Panc1 (cell line): ENCODE measurements around the gene CYP8B1. TPM values are rescaled to one million over a fixed set of nuclear protein-coding genes. Genes with fewer than 3 reads are reported as not detected.

ENCODE experiments used
- ATAC-seq: fragments of 200-7000 bp; cut with Tn5 transposase; 2 replicates; pipeline ENCODE4 v1.9.1; 2020; ENCODE audit warnings: mild to moderate bottlenecking, moderate library complexity
- BruUV-seq: library from RNA; stranded (reverse); fragments of 400-500 nt; replicated peaks from 2 replicates; lab custom pipeline; 2021; lab: Mats Ljungman, UMichigan
- CTCF ChIA-PET: fragments of 300-600 bp; sonication (Branson Sonifier 250); formaldehyde crosslinking; loops from one replicate; lab custom pipeline; 2022; ENCODE audit warnings: antibody characterized with exemption; lab: Charles Lee
- POLR2A ChIA-PET: fragments of 300-600 bp; sonication (Branson Sonifier 250); formaldehyde crosslinking; loops from one replicate; lab custom pipeline; 2022; ENCODE audit warnings: antibody characterized with exemption; lab: Charles Lee
- DNase-seq: peaks from one replicate; pipeline ENCODE4 v3.0.0-alpha.2; 2010; ENCODE audit warnings: low read depth, low spot score
- H3K27ac ChIP-seq: 2 replicates; pipeline ENCODE4 v1.5.1; 2011; ENCODE audit warnings: mild to moderate bottlenecking, low read length, inconsistent platforms
- H3K27me3 ChIP-seq: fragments of 200-500 bp; sonication (Bioruptor generic); 2 replicates; pipeline ENCODE4 v1.6.0; 2014; ENCODE audit warnings: low read length, inconsistent platforms; ENCODE audit not compliant: control insufficient read depth, insufficient read depth
- H3K36me3 ChIP-seq: fragments of 200-500 bp; sonication (Bioruptor generic); 2 replicates; pipeline ENCODE4 v1.5.1; 2014; ENCODE audit warnings: inconsistent platforms, mild to moderate bottlenecking, low read length, moderate library complexity; ENCODE audit not compliant: control insufficient read depth, insufficient read depth
- H3K4me1 ChIP-seq: 2 replicates; pipeline ENCODE4 v1.5.1; 2011; ENCODE audit warnings: inconsistent platforms, mild to moderate bottlenecking, low read length, moderate library complexity; ENCODE audit not compliant: control insufficient read depth, insufficient read depth
- H3K4me3 ChIP-seq, 2 experiments: 2 replicates each; pipeline ENCODE4 v1.5.1; 2011 to 2012; ENCODE audit warnings: low read depth in 2 of 2, low read length in 2 of 2, mild to moderate bottlenecking in 2 of 2, inconsistent platforms in 1 of 2, moderate library complexity in 1 of 2
- H3K9me3 ChIP-seq: fragments of 200-500 bp; sonication (Bioruptor generic); 2 replicates; pipeline ENCODE4 v1.5.1; 2014; ENCODE audit warnings: low read depth, mild to moderate bottlenecking, inconsistent platforms, low read length, moderate library complexity; ENCODE audit not compliant: control insufficient read depth, insufficient read depth
- CTCF ChIP-seq: fragments of 450-650 bp; IDR thresholded peaks from 2 replicates; pipeline ENCODE4 v1.5.1; 2017; ENCODE audit warnings: mild to moderate bottlenecking
- POLR2AphosphoS5 ChIP-seq: IDR thresholded peaks from 2 replicates; pipeline ENCODE4 v1.6.1; 2012; ENCODE audit warnings: mild to moderate bottlenecking, low read depth, low read length, moderate library complexity
- REST ChIP-seq, 2 experiments: IDR thresholded peaks; 2 replicates each; pipeline ENCODE4 v1.6.1; 2011 to 2012; ENCODE audit warnings: low read depth in 2 of 2, control low read depth in 1 of 2, low read length in 1 of 2, mild to moderate bottlenecking in 1 of 2, moderate library complexity in 1 of 2; ENCODE audit not compliant: insufficient read depth in 1 of 2
- SIN3A ChIP-seq: IDR thresholded peaks from 2 replicates; pipeline ENCODE4 v1.6.1; 2012; ENCODE audit warnings: low read depth, mild to moderate bottlenecking, low read length, moderate library complexity, borderline replicate concordance; ENCODE audit not compliant: insufficient read depth
- TCF7L2 ChIP-seq: IDR thresholded peaks from 2 replicates; pipeline ENCODE4 v1.6.1; 2011; ENCODE audit warnings: mild to moderate bottlenecking, low read depth, low read length, inconsistent platforms
- in situ Hi-C: cut with HindIII; loops from 2 replicates; pipeline ENCODE4 v1.10.0; 2016; ENCODE audit warnings: low sequenced_read_pairs, low pct_unique_long_range_greater_than_20kb
- intact Hi-C: fragments of 100-400 bp; cut with micrococcal nuclease; formaldehyde crosslinking; loops from one replicate; pipeline ENCODE4 v1.10.0; 2022; ENCODE audit not compliant: unreplicated experiment
- total RNA-seq: library from RNA; stranded (reverse); gene quantifications from one replicate; pipeline ENCODE4 v1.2.1, GENCODE V29; 2021; ENCODE audit not compliant: unreplicated experiment

The CYP8B1 gene
- total RNA-seq, 1 experiment from 2014 or later, result 0.08 TPM

- DNase-seq (no peak), ATAC-seq (no peak)
- no peak overlapping the region for H3K4me3 ChIP-seq
- TF ChIP-seq REST (IDR thresholded peaks at IDR 0.05; ENCODE audit: insufficient read depth in 1 of 2, low read depth in 2 of 2, low read length in 1 of 2) (no peak), POLR2AphosphoS5 (no peak), SIN3A (no peak), CTCF (no peak), TCF7L2 (no peak)
- intact Hi-C loops (no loop called here), in situ Hi-C loops (no loop called here)
- ChIA-PET CTCF (no interaction called here), POLR2A (no interaction called here)
- H3K4me1 ChIP-seq, result no peaks in the 10 kb centered on the region
- H3K27me3 ChIP-seq, result no peaks in the 10 kb centered on the region
- H3K27ac ChIP-seq, result no peak overlapping the region
- no peaks in the 10 kb centered on the region for H3K36me3 ChIP-seq
- no peaks in the 10 kb centered on the region for H3K9me3 ChIP-seq
- BruUV-seq, result no TSS peak
Measured at GRCh38 chr3:42877881-42878280, 2.2 kb upstream of the CYP8B1 start.

- BruUV-seq, result no TSS peak
- TF ChIP-seq TCF7L2 (no peak), CTCF (no peak), REST (IDR thresholded peaks at IDR 0.05; ENCODE audit: insufficient read depth in 1 of 2, low read depth in 2 of 2, low read length in 1 of 2) (no peak), POLR2AphosphoS5 (no peak), SIN3A (no peak)
- no peak for DNase-seq
- intact Hi-C loops, result no loop called here
- ATAC-seq, result no peak
- H3K27ac ChIP-seq, result no peak overlapping the region
- H3K4me3 ChIP-seq, result no peak overlapping the region
- H3K4me1 ChIP-seq, result no peaks in the 10 kb centered on the region
- no peaks in the 10 kb centered on the region for H3K27me3 ChIP-seq
- in situ Hi-C loops, result no loop called here
- H3K36me3 ChIP-seq, result no peaks in the 10 kb centered on the region
- ChIA-PET CTCF (no interaction called here), POLR2A (no interaction called here)
- no peaks in the 10 kb centered on the region for H3K9me3 ChIP-seq
Measured at GRCh38 chr3:42876940-42877720, 1.5 kb upstream of the CYP8B1 start.
